HEK293 (cell line): Measurements from ENCODE around the gene PFDN1.
A peak's percentile ranks its signal among the peaks of the same experiment; 100 is the strongest.

ENCODE experiments used
- CTCF ChIA-PET: fragments of 350-600 bp; formaldehyde crosslinking; extraction: SDS; loops from one replicate; lab custom pipeline; 2021; ENCODE audit warnings: antibody characterized with exemption; lab: Yijun Ruan, JAX
- POLR2A ChIA-PET: fragments of 300-600 bp; formaldehyde crosslinking; extraction: SDS; loops from one replicate; lab custom pipeline; 2020; ENCODE audit warnings: antibody characterized with exemption, inconsistent platforms; lab: Yijun Ruan, JAX
- H3K27ac ChIP-seq: fragments of 200-500 bp; sonication (Bioruptor generic); 2 replicates; pipeline ENCODE4 v1.5.1; 2014; ENCODE audit warnings: low read depth, low read length, control low read depth, inconsistent platforms; ENCODE audit errors: extremely low read depth
- H3K36me3 ChIP-seq, 2 experiments: fragments of 200-500 bp in 1 of 2; sonication (Bioruptor generic) in 1 of 2; 1 replicate in 1 of 2; 2 replicates in 1 of 2; pipeline ENCODE4 v1.5.1; 2014 to 2017; ENCODE audit warnings: inconsistent platforms in 2 of 2, low read length in 2 of 2; ENCODE audit not compliant: control insufficient read depth in 2 of 2, insufficient read depth in 1 of 2
- H3K4me1 ChIP-seq: fragments of 200-500 bp; sonication (Bioruptor generic); 2 replicates; pipeline ENCODE4 v1.5.1; 2014; ENCODE audit warnings: mild to moderate bottlenecking, low read length, inconsistent platforms; ENCODE audit not compliant: control insufficient read depth, insufficient read depth
- H3K4me3 ChIP-seq: 2 replicates; pipeline ENCODE4 v1.5.1; 2011; ENCODE audit warnings: low read depth, mild to moderate bottlenecking, control low read depth, low read length, moderate library complexity
- H3K9me3 ChIP-seq: fragments of 200-500 bp; sonication (Bioruptor generic); 2 replicates; pipeline ENCODE4 v1.5.1; 2014; ENCODE audit warnings: low read depth, low read length, inconsistent platforms; ENCODE audit not compliant: control insufficient read depth, insufficient read depth
- GLIS1 ChIP-seq: fragments of 450-650 bp; formaldehyde crosslinking; IDR thresholded peaks from 2 replicates; pipeline ENCODE4 v1.5.1; 2016; ENCODE audit warnings: missing biosample characterization, missing genetic modification characterization
- INSM2 ChIP-seq: fragments of 450-650 bp; formaldehyde crosslinking; IDR thresholded peaks from 2 replicates; pipeline ENCODE4 v1.5.1; 2016; ENCODE audit warnings: missing biosample characterization, missing genetic modification characterization
- KLF9 ChIP-seq: fragments of 450-650 bp; formaldehyde crosslinking; IDR thresholded peaks from 2 replicates; pipeline ENCODE4 v1.5.1; 2016; ENCODE audit warnings: missing biosample characterization, missing genetic modification characterization, low read depth
- MZF1 ChIP-seq: fragments of 450-650 bp; formaldehyde crosslinking; IDR thresholded peaks from 2 replicates; pipeline ENCODE4 v1.5.1; 2017; ENCODE audit warnings: missing biosample characterization, missing genetic modification characterization, borderline replicate concordance
- PBX3 ChIP-seq: sonication (generic); formaldehyde crosslinking; IDR thresholded peaks from 2 replicates; pipeline ENCODE4 v1.8.1; 2022; ENCODE audit warnings: mild to moderate bottlenecking, moderate library complexity, missing genetic modification reagents
- REPIN1 ChIP-seq: fragments of 450-650 bp; formaldehyde crosslinking; IDR thresholded peaks from 2 replicates; pipeline ENCODE4 v1.5.1; 2017; ENCODE audit warnings: missing biosample characterization, missing genetic modification characterization, low read depth
- ZFHX2 ChIP-seq: fragments of 450-650 bp; formaldehyde crosslinking; conservative IDR thresholded peaks from 2 replicates; pipeline ENCODE4 v1.5.1; 2016; ENCODE audit warnings: missing biosample characterization, missing genetic modification characterization
- ZNF112 ChIP-seq: fragments of 450-650 bp; formaldehyde crosslinking; IDR thresholded peaks from 2 replicates; pipeline ENCODE4 v1.5.0; 2017; ENCODE audit warnings: missing biosample characterization, missing genetic modification characterization
- ZNF157 ChIP-seq: fragments of 450-650 bp; formaldehyde crosslinking; IDR thresholded peaks from 2 replicates; pipeline ENCODE4 v1.5.1; 2016; ENCODE audit warnings: missing biosample characterization, missing genetic modification characterization
- ZNF18 ChIP-seq: fragments of 450-650 bp; formaldehyde crosslinking; IDR thresholded peaks from 2 replicates; pipeline ENCODE4 v1.5.1; 2016; ENCODE audit warnings: missing biosample characterization, missing genetic modification characterization
- ZNF239 ChIP-seq: fragments of 450-650 bp; formaldehyde crosslinking; IDR thresholded peaks from 2 replicates; pipeline ENCODE4 v1.5.1; 2016; ENCODE audit warnings: missing biosample characterization, missing genetic modification characterization
- ZNF311 ChIP-seq: fragments of 450-650 bp; formaldehyde crosslinking; IDR thresholded peaks from 2 replicates; pipeline ENCODE4 v1.5.1; 2017; ENCODE audit warnings: missing biosample characterization, missing genetic modification characterization, borderline replicate concordance
- ZNF335 ChIP-seq: fragments of 450-650 bp; formaldehyde crosslinking; conservative IDR thresholded peaks from 2 replicates; pipeline ENCODE4 v1.5.1; 2016; ENCODE audit warnings: missing biosample characterization, missing genetic modification characterization
- ZNF362 ChIP-seq: fragments of 450-650 bp; formaldehyde crosslinking; IDR thresholded peaks from 2 replicates; pipeline ENCODE4 v1.5.1; 2016; ENCODE audit warnings: missing biosample characterization, missing genetic modification characterization
- ZNF510 ChIP-seq: fragments of 450-650 bp; formaldehyde crosslinking; IDR thresholded peaks from 2 replicates; pipeline ENCODE4 v1.5.1; 2018; ENCODE audit warnings: mild to moderate bottlenecking, missing genetic modification characterization, missing biosample characterization; ENCODE audit not compliant: insufficient replicate concordance
- ZNF549 ChIP-seq: fragments of 450-650 bp; IDR thresholded peaks from 2 replicates; pipeline ENCODE4 v1.5.1; 2018; ENCODE audit warnings: missing biosample characterization, missing genetic modification characterization, mild to moderate bottlenecking, inconsistent platforms, moderate library complexity
- ZNF555 ChIP-seq: fragments of 450-650 bp; formaldehyde crosslinking; conservative IDR thresholded peaks from 2 replicates; pipeline ENCODE4 v1.5.1; 2017; ENCODE audit warnings: missing biosample characterization, mild to moderate bottlenecking, missing genetic modification characterization, inconsistent platforms
- ZNF626 ChIP-seq: fragments of 450-650 bp; sonication (Bioruptor Pico); formaldehyde crosslinking; IDR thresholded peaks from 2 replicates; pipeline ENCODE4 v1.5.1; 2018; ENCODE audit warnings: missing biosample characterization, missing genetic modification characterization, inconsistent platforms

Gene PFDN1

GRCh38 chr5:140331638-140332037, 28.7 kb upstream of the PFDN1 start (continued):
- no peak for TF ChIP-seq KLF9 (tag by site-specific recombination)
- TF ChIP-seq ZNF549 (tag by site-specific recombination), result no peak
- no peak for TF ChIP-seq ZNF311
- no peak for TF ChIP-seq GLIS1 (tag by site-specific recombination)

- Histone ChIP-seq H3K4me3 (no peak overlapping the region), H3K4me1 (peaks cover 10% of the 10 kb centered on the region), H3K36me3 (peaks cover 0 to 27% of the 10 kb centered on the region in 2 experiments; a peak in 1 of 3 replicates), H3K27ac (no peak overlapping the region)
- TF ChIP-seq INSM2 (tag by site-specific recombination) (no peak), ZNF362 (tag by site-specific recombination) (peak; percentile 99)
- TF ChIP-seq, all 188 proteins: peak for 1
- H3K9me3 ChIP-seq, result no peaks in the 10 kb centered on the region
- ChIA-PET POLR2A (interaction anchor here (0.7 to 3.9 kb wide), 2 partner anchors 16 to 89 kb away, joined by 4 to 37 read pairs; partner anchors contain the start of gene HBEGF), CTCF (interaction anchor here (1.1 to 3.2 kb wide), 3 partner anchors 16 to 75 kb away, joined by 3 to 19 read pairs (median 4); partner anchors contain the start of gene HBEGF)
Observed at GRCh38 chr5:140329739-140330481, 27.0 kb upstream of the PFDN1 start.

- ChIA-PET POLR2A (interaction anchor here (0.7 to 3.9 kb wide), 2 partner anchors 18 to 71 kb away, joined by 3 to 37 read pairs; partner anchors contain the start of gene HBEGF), CTCF (interaction anchor here (0.7 to 3.2 kb wide), 8 partner anchors 17 to 263 kb away, joined by 3 to 19 read pairs (median 4); partner anchors contain the start of gene HBEGF)
- Histone ChIP-seq H3K36me3 (peaks cover 0 to 13% of the 10 kb centered on the region in 2 experiments; a peak in 1 of 3 replicates), H3K27ac (no peak overlapping the region), H3K9me3 (no peaks in the 10 kb centered on the region), H3K4me1 (peaks cover 10% of the 10 kb centered on the region), H3K4me3 (no peak overlapping the region)
- TF ChIP-seq ZNF18 (tag by site-specific recombination) (no peak), ZNF555 (tag by site-specific recombination) (no peak), ZNF311 (no peak), ZNF157 (no peak), ZNF626 (no peak), ZNF510 (tag by site-specific recombination) (no peak), MZF1 (no peak), PBX3 (CRISPR knock-in tag) (no peak), ZFHX2 (no peak), ZNF239 (no peak), ZNF112 (no peak), ZNF335 (no peak), REPIN1 (tag by site-specific recombination) (no peak)
Observed at GRCh38 chr5:140328036-140328764, 25.3 kb upstream of the PFDN1 start.
